Naive thymus-derived CD4-positive, alpha-beta T cell (primary cell): ENCODE results near the gene PPP4R2. TPM values are rescaled to one million over a fixed set of nuclear protein-coding genes. Genes with fewer than 3 reads are reported as not detected.

ENCODE experiments used
- ATAC-seq: fragments of 150-1000 bp; cut with Tn5 transposase; 2 replicates; pipeline ENCODE4 v1.10.0; 2021; ENCODE audit warnings: mild to moderate bottlenecking, moderate library complexity
- CTCF ChIA-PET: fragments of 350-600 bp; sonication (Branson Sonifier 250); formaldehyde crosslinking; loops from one replicate; lab custom pipeline; 2021; ENCODE audit warnings: antibody characterized with exemption; lab: Charles Lee
- POLR2A ChIA-PET: fragments of 350-600 bp; sonication (Branson Sonifier 250); formaldehyde crosslinking; loops from one replicate; lab custom pipeline; 2021; ENCODE audit warnings: antibody characterized with exemption, inconsistent platforms; lab: Charles Lee
- DNase-seq, 9 donors: peaks; one replicate each; pipeline versions ENCODE4 v3.0.0 to v3.0.0-alpha.2; 2020 to 2022; ENCODE audit warnings: mixed read lengths in 1 of 9
- H3K27ac ChIP-seq: one replicate; pipeline ENCODE4 v1.7.0; 2013; ENCODE audit warnings: mild to moderate bottlenecking, low read depth, low read length, moderate library complexity
- H3K27me3 ChIP-seq, 2 donors: one replicate each; pipeline ENCODE4 v1.7.0; 2013; ENCODE audit warnings: low read length in 2 of 2, mild to moderate bottlenecking in 2 of 2, moderate library complexity in 2 of 2; ENCODE audit not compliant: control insufficient read depth in 2 of 2, insufficient read depth in 2 of 2
- H3K36me3 ChIP-seq, 3 experiments: 1 replicate in 2 of 3; 2 replicates in 1 of 3; pipeline ENCODE4 v1.7.0; 2013; ENCODE audit warnings: low read length in 3 of 3, mild to moderate bottlenecking in 3 of 3, moderate library complexity in 1 of 3; ENCODE audit not compliant: insufficient read depth in 3 of 3, control insufficient read depth in 2 of 3
- H3K4me1 ChIP-seq, 2 donors: one replicate each; pipeline ENCODE4 v1.7.0; 2013; ENCODE audit warnings: low read length in 2 of 2, mild to moderate bottlenecking in 2 of 2, moderate library complexity in 1 of 2; ENCODE audit not compliant: control insufficient read depth in 2 of 2, insufficient read depth in 2 of 2
- H3K4me3 ChIP-seq: 2 replicates; pipeline ENCODE4 v1.7.0; 2013; ENCODE audit warnings: mild to moderate bottlenecking, low read length
- H3K9me3 ChIP-seq, 3 experiments: 1 replicate in 2 of 3; 2 replicates in 1 of 3; pipeline ENCODE4 v1.7.0; 2013; ENCODE audit warnings: low read length in 3 of 3; ENCODE audit not compliant: control insufficient read depth in 2 of 3
- H3K27ac Mint-ChIP-seq, 9 donors: one replicate each; pipeline ENCODE4 v1.8.0; 2020 to 2022; ENCODE audit warnings: mixed read lengths in 9 of 9, mild to moderate bottlenecking in 8 of 9, moderate library complexity in 5 of 9, inconsistent platforms in 2 of 9
- H3K27me3 Mint-ChIP-seq, 5 donors: one replicate each; pipeline ENCODE4 v1.8.0; 2021 to 2022; ENCODE audit warnings: mixed read lengths in 5 of 5, mild to moderate bottlenecking in 1 of 5
- H3K36me3 Mint-ChIP-seq, 5 donors: one replicate each; pipeline ENCODE4 v1.8.0; 2020 to 2022; ENCODE audit warnings: mixed read lengths in 5 of 5, mild to moderate bottlenecking in 3 of 5, inconsistent platforms in 1 of 5
- H3K4me1 Mint-ChIP-seq, 7 donors: one replicate each; pipeline ENCODE4 v1.8.0; 2020 to 2022; ENCODE audit warnings: mixed read lengths in 7 of 7, mild to moderate bottlenecking in 3 of 7, inconsistent platforms in 1 of 7
- H3K4me3 Mint-ChIP-seq, 10 donors: one replicate each; pipeline ENCODE4 v1.8.0; 2020 to 2022; ENCODE audit warnings: mild to moderate bottlenecking in 10 of 10, mixed read lengths in 10 of 10, moderate library complexity in 6 of 10, inconsistent platforms in 2 of 10
- H3K9me3 Mint-ChIP-seq, 11 donors: one replicate each; pipeline ENCODE4 v1.8.0; 2020 to 2022; ENCODE audit warnings: mixed read lengths in 11 of 11, mild to moderate bottlenecking in 4 of 11, inconsistent platforms in 1 of 11, moderate library complexity in 1 of 11
- intact Hi-C, 2 donors: fragments of 100-400 bp; cut with micrococcal nuclease; formaldehyde crosslinking; loops; one replicate each; pipeline ENCODE4 v1.15.1; 2023
- polyA plus RNA-seq, 2 donors: library from polyadenylated mRNA; unstranded; fragments of 300-500 nt; fragmentation: Illumina TruSeq; gene quantifications; one replicate each; pipeline ENCODE4 v1.2.3, GENCODE V29; 2021
- total RNA-seq, 6 experiments: library from RNA in 5 of 6; stranded (reverse) in 5 of 6; gene quantifications; 1 replicate in 5 of 6; 2 replicates in 1 of 6; pipeline ENCODE4 v1.2.3 and lab custom pipeline; 2021 to 2026

Gene PPP4R2
- total and polyA plus RNA-seq, 7 experiments from 2014 or later, result 35.0 to 87.0 (median 61.0) TPM

GRCh38 chr3:72990701-72991395, 5.8 kb upstream of the PPP4R2 start:
- ChIA-PET POLR2A (no interaction called here), CTCF (no interaction called here)
- H3K27ac ChIP-seq, result no peak overlapping the region
- no peaks in the 10 kb centered on the region for H3K4me1 ChIP-seq
- peaks cover 0 to 3% (median 0%) of the 10 kb centered on the region in 5 donors for H3K36me3 Mint-ChIP-seq
- H3K27me3 ChIP-seq, result no peaks in the 10 kb centered on the region
- no peaks in the 10 kb centered on the region for H3K27me3 Mint-ChIP-seq
- ATAC-seq (no peak), DNase-seq (no peak)
- no peaks in the 10 kb centered on the region for H3K9me3 ChIP-seq
- no peaks in the 10 kb centered on the region for H3K36me3 ChIP-seq
- H3K4me1 Mint-ChIP-seq, result peaks cover 0 to 7% (median 0%) of the 10 kb centered on the region in 7 donors
- peaks cover 0 to 5% (median 4%) of the 10 kb centered on the region in 11 donors for H3K9me3 Mint-ChIP-seq
- intact Hi-C loops, result no loop called here
- H3K4me3 Mint-ChIP-seq, result no peak overlapping the region
- H3K27ac Mint-ChIP-seq, result peak overlapping the region in 1 of 9 donors; percentile 3
- H3K4me3 ChIP-seq, result no peak overlapping the region

GRCh38 chr3:72991522-72991921, 5.1 kb upstream of the PPP4R2 start:
- peaks cover 0 to 1% (median 0%) of the 10 kb centered on the region in 11 donors for H3K9me3 Mint-ChIP-seq
- no peaks in the 10 kb centered on the region for H3K36me3 Mint-ChIP-seq
- Histone ChIP-seq H3K36me3 (no peaks in the 10 kb centered on the region), H3K9me3 (no peaks in the 10 kb centered on the region), H3K4me3 (no peak overlapping the region), H3K4me1 (peaks cover 0 to 4% of the 10 kb centered on the region in 2 donors), H3K27ac (no peak overlapping the region), H3K27me3 (no peaks in the 10 kb centered on the region)
- H3K4me1 Mint-ChIP-seq, result peaks cover 0 to 7% (median 2%) of the 10 kb centered on the region in 7 donors
- DNase-seq (no peak), ATAC-seq (no peak)
- H3K27ac Mint-ChIP-seq, result no peak overlapping the region
- CTCF ChIA-PET, result no interaction called here
- no peaks in the 10 kb centered on the region for H3K27me3 Mint-ChIP-seq
- POLR2A ChIA-PET, result interaction anchor here (0.5 kb wide), 1 partner anchor 1551 kb away, joined by 3 read pairs; no protein-coding TSS in a partner anchor
- intact Hi-C loops, result no loop called here
- no peak overlapping the region for H3K4me3 Mint-ChIP-seq

- Histone ChIP-seq H3K4me1 (peaks cover 2 to 13% of the 10 kb centered on the region in 2 donors), H3K27me3 (no peaks in the 10 kb centered on the region), H3K27ac (no peak overlapping the region), H3K4me3 (no peak overlapping the region), H3K9me3 (no peaks in the 10 kb centered on the region), H3K36me3 (peaks cover 0 to 6% (median 0%) of the 10 kb centered on the region in 3 experiments)
- intact Hi-C loops, result no loop called here
- no peak for ATAC-seq
- Mint-ChIP-seq H3K4me3 (peak overlapping the region in 2 of 10 donors; percentile 4 to 10), H3K36me3 (peaks cover 0 to 7% (median 6%) of the 10 kb centered on the region in 5 donors), H3K9me3 (no peaks in the 10 kb centered on the region), H3K27ac (peak overlapping the region in 1 of 9 donors; percentile 48), H3K4me1 (peaks cover 7 to 18% (median 11%) of the 10 kb centered on the region in 7 donors), H3K27me3 (no peaks in the 10 kb centered on the region)
- POLR2A ChIA-PET, result no interaction called here
- CTCF ChIA-PET, result interaction anchor here (0.6 kb wide), 1 partner anchor 1118 kb away, joined by 3 read pairs; no protein-coding TSS in a partner anchor
- DNase-seq, result no peak
Measured at GRCh38 chr3:72993391-72993790, 3.2 kb upstream of the PPP4R2 start.

- ChIA-PET POLR2A (interaction anchor here (0.7 to 1.5 kb wide), 4 partner anchors 8 to 140 kb away, joined by 3 to 4 read pairs (median 3); no protein-coding TSS in a partner anchor), CTCF (interaction anchor here (1.1 kb wide), 1 partner anchor 8 kb away, joined by 4 read pairs; no protein-coding TSS in a partner anchor)
- peaks cover 0 to 6% (median 0%) of the 10 kb centered on the region in 3 experiments for H3K36me3 ChIP-seq
- H3K4me1 Mint-ChIP-seq, result peaks cover 17 to 38% (median 30%) of the 10 kb centered on the region in 7 donors
- intact Hi-C loops, result loop anchor here (5.0 kb wide), 3 partner anchors 37 to 1413 kb away; partner anchors contain the start of gene FOXP1 (in 1 of the 2)
- no peak overlapping the region for H3K4me3 ChIP-seq
- H3K27me3 ChIP-seq, result no peaks in the 10 kb centered on the region
- no peaks in the 10 kb centered on the region for H3K9me3 Mint-ChIP-seq
- H3K9me3 ChIP-seq, result no peaks in the 10 kb centered on the region
- H3K27me3 Mint-ChIP-seq, result no peaks in the 10 kb centered on the region
- DNase-seq (no peak), ATAC-seq (no peak)
- peaks cover 20 to 33% of the 10 kb centered on the region in 2 donors for H3K4me1 ChIP-seq
- peaks cover 6 to 16% (median 11%) of the 10 kb centered on the region in 5 donors for H3K36me3 Mint-ChIP-seq
- H3K27ac Mint-ChIP-seq, result peak overlapping the region in 7 of 9 donors; percentile 78 to 91 (median 86)
- H3K4me3 Mint-ChIP-seq, result peak overlapping the region in 9 of 10 donors; percentile 31 to 94 (median 58)
- no peak overlapping the region for H3K27ac ChIP-seq
Measured at GRCh38 chr3:72995337-72995736, 1.3 kb upstream of the PPP4R2 start.

- peak overlapping the region; percentile 97 for H3K27ac ChIP-seq
- no peak for ATAC-seq
- H3K27me3 ChIP-seq, result no peaks in the 10 kb centered on the region
- H3K4me3 ChIP-seq, result peak overlapping the region; percentile 70
- peaks cover 24 to 45% (median 38%) of the 10 kb centered on the region in 7 donors for H3K4me1 Mint-ChIP-seq
- CTCF ChIA-PET, result interaction anchor here (1.1 kb wide), 1 partner anchor 9 kb away, joined by 4 read pairs; no protein-coding TSS in a partner anchor
- H3K4me3 Mint-ChIP-seq, result peak overlapping the region; percentile 79 to 95 (median 90)
- intact Hi-C loops, result loop anchor here (1.0 to 5.0 kb wide), 9 partner anchors 36 to 1414 kb away; partner anchors contain the start of genes FOXP1 (in 1 of the 2), RYBP (in 1 of the 2) and SHQ1 (in 1 of the 2)
- H3K9me3 Mint-ChIP-seq, result no peaks in the 10 kb centered on the region
- H3K36me3 ChIP-seq, result peaks cover 0 to 6% (median 0%) of the 10 kb centered on the region in 3 experiments
- peaks cover 6 to 21% (median 15%) of the 10 kb centered on the region in 5 donors for H3K36me3 Mint-ChIP-seq
- peaks cover 26 to 34% of the 10 kb centered on the region in 2 donors for H3K4me1 ChIP-seq
- POLR2A ChIA-PET, result interaction anchor here (0.9 to 1.5 kb wide), 4 partner anchors 9 to 1272 kb away, joined by 3 to 4 read pairs (median 4); no protein-coding TSS in a partner anchor
- peak in 1 of 9 donors; percentile 7 for DNase-seq
- H3K27me3 Mint-ChIP-seq, result no peaks in the 10 kb centered on the region
- H3K27ac Mint-ChIP-seq, result peak overlapping the region; percentile 69 to 94 (median 88)
- no peaks in the 10 kb centered on the region for H3K9me3 ChIP-seq
Measured at GRCh38 chr3:72996121-72996472, 514 bp upstream of the PPP4R2 start.

- peak; percentile 9 to 70 (median 47) for DNase-seq
- Histone ChIP-seq H3K27me3 (no peaks in the 10 kb centered on the region), H3K9me3 (no peaks in the 10 kb centered on the region), H3K27ac (peak overlapping the region; percentile 97), H3K4me1 (peaks cover 26 to 43% of the 10 kb centered on the region in 2 donors), H3K36me3 (peaks cover 0 to 9% (median 0%) of the 10 kb centered on the region in 3 experiments), H3K4me3 (peak overlapping the region; percentile 76)
- Mint-ChIP-seq H3K9me3 (no peaks in the 10 kb centered on the region), H3K4me1 (peaks cover 36 to 58% (median 51%) of the 10 kb centered on the region in 7 donors), H3K27ac (peak overlapping the region; percentile 69 to 97 (median 88)), H3K27me3 (no peaks in the 10 kb centered on the region), H3K36me3 (peaks cover 9 to 27% (median 21%) of the 10 kb centered on the region in 5 donors), H3K4me3 (peak overlapping the region; percentile 84 to 95 (median 92))
- intact Hi-C loops, result loop anchor here (1.0 to 5.0 kb wide), 12 partner anchors 31 to 1415 kb away; partner anchors contain the start of genes FOXP1 (in 1 of the 2) and RYBP (in 1 of the 2)
- ATAC-seq, result peak; percentile 27
- CTCF ChIA-PET, result no interaction called here
- POLR2A ChIA-PET, result interaction anchor here (0.7 to 1.2 kb wide), 3 partner anchors 11 to 77 kb away, joined by 3 to 4 read pairs (median 3); no protein-coding TSS in a partner anchor
Measured at GRCh38 chr3:72997421-72997961, 880 bp downstream of the PPP4R2 start.
